ENCODE results near the gene RCC1.
"Not testable (repeated sequence)": the region's sequence is repeated elsewhere in the genome, so short reads cannot be mapped to it uniquely, and the experiment has no call there.

Gene RCC1

DNA sequence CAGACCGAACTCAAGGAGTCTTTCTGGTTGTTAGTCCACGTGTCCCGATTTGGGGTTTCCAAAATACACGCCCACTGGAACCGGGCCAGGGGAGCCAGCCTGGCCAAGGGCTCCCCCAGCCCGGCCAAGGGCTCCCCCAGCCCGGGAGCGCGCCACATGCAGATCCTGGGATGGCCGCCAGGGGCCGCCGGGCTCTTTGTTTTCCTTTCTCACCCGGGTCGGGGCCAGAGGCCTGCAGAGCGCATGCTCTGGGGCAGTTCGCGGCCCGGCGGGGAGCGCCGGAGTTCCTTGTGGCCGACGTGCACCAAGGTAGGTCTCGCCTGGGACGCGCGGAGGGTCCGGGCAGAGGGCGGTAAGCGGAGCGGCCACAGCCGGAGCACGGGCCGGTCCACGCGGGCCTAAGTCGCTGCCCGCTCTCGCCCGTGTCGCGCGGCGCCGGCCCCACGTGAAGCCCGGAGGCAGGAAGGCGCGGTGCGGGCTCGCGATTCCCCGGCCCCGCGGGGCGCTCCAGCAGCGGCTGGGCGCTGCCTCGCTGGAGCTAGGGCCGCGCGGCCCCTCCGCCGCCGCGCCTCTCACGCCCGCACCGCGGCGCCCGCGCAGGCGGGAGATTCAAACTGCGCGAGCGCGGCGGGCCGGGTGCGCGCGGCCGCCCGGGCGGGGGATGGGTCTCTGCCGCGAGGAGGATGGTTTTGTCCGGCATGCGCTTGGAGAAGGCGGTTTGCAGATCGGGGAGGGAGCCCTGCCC, 12.3 kb downstream of the RCC1 start:
- DNase-seq (ENCODE audit: extremely low spot score): peak; percentile 91
- CTCF ChIA-PET: interaction anchor here (0.6 to 3.5 kb wide), 12 partner anchors 10 to 131 kb away, joined by 3 to 25 read pairs (median 4); partner anchors contain the start of genes RCC1, RNU11 and TRNAU1AP
- TF ChIP-seq, protein P1, sequence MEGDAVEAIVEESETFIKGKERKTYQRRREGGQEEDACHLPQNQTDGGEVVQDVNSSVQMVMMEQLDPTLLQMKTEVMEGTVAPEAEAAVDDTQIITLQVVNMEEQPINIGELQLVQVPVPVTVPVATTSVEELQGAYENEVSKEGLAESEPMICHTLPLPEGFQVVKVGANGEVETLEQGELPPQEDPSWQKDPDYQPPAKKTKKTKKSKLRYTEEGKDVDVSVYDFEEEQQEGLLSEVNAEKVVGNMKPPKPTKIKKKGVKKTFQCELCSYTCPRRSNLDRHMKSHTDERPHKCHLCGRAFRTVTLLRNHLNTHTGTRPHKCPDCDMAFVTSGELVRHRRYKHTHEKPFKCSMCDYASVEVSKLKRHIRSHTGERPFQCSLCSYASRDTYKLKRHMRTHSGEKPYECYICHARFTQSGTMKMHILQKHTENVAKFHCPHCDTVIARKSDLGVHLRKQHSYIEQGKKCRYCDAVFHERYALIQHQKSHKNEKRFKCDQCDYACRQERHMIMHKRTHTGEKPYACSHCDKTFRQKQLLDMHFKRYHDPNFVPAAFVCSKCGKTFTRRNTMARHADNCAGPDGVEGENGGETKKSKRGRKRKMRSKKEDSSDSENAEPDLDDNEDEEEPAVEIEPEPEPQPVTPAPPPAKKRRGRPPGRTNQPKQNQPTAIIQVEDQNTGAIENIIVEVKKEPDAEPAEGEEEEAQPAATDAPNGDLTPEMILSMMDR (IDR thresholded peaks at IDR 0.05; ENCODE audit: control extremely low read depth, extremely low read depth, low read depth, missing control alignments): peak; percentile 91
- POLR2A ChIA-PET: interaction anchor here (0.7 to 1.0 kb wide), 2 partner anchors 63 to 130 kb away, joined by 3 to 5 read pairs; partner anchors contain the start of gene RNU11

DNA sequence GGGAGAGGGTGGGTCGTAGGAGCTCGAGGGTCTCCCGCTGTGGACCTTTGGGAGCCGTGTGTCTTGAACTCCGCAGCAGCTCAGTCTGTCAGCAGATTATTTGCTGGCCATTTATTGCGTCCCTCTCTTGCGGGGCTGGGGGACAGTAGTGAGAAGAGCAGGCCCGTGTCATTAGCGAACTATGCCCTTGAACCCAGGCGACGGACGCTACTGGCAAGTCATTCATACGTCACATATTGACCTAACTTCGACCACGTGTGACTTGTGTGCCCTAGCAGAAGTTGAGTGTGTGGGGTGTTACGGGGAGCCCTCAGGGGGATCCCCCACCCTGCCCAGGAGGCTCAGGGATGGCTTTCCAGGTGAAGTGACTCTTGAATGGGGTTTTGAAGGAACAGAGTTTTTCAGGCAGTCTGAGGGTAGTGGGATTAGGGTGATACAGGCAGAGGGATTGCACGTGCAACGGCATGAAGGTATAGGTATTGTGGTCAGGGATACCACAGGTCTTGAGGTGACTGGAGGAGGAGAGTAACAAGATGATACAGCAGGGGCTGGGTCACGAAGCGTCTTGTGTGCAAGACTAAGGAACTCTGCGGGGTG, 13.0 kb downstream of the RCC1 start:
- ChIA-PET POLR2A (interaction anchor here (0.7 to 2.1 kb wide), 3 partner anchors 63 to 130 kb away, joined by 3 to 10 read pairs (median 5); partner anchors contain the start of gene RNU11), CTCF (interaction anchor here (0.6 to 3.5 kb wide), 8 partner anchors 10 to 130 kb away, joined by 3 to 25 read pairs (median 4); partner anchors contain the start of genes RCC1, RNU11 and TRNAU1AP)
- TF ChIP-seq, protein P1 (IDR thresholded peaks at IDR 0.05; ENCODE audit: control extremely low read depth, extremely low read depth, low read depth, missing control alignments): no peak
- DNase-seq (ENCODE audit: extremely low spot score): peak; percentile 60

DNA sequence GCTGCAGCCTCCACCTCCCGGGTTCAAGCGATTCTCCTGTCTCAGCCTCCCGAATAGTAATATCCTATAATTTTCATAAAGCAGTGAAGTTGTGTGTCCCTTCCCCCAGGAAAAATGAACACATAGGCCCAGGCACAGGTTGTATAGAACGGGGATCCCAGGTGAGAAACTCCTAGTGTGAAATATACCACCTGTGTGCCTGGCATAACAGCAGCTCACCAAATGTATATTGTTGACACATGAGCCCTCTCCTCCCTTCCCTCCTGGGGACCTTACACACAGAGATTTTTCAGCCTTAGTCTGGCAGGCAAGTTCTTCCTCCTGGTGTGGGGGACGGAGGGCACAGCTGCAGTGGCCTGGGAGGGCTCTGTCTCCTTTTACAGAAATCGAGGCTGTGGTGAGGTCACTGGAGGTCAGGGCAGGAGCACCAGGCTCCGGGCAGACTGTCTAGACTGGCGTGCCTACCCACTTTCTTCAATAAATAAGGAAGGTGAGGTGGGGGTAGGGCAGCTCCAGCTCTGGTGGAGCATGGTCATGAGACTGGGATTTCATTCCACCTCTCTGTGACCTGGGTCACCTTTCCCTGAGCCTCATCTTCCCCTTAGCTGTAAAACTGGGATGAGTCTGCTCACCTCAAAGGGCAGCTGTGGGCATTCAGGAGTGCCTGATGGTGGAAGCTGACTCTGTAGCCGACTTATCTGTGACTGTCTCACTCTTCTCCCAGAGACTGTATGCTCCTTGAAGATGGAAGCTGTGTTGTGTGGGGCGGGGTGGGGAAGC, 14.3 kb downstream of the RCC1 start:
- ChIA-PET CTCF (interaction anchor here (1.0 to 3.5 kb wide), 2 partner anchors 61 to 83 kb away, joined by 3 to 22 read pairs; no protein-coding TSS in a partner anchor), POLR2A (interaction anchor here (2.1 kb wide), 1 partner anchor 62 kb away, joined by 10 read pairs; no protein-coding TSS in a partner anchor)
- TF ChIP-seq, protein P1 (IDR thresholded peaks at IDR 0.05; ENCODE audit: control extremely low read depth, extremely low read depth, low read depth, missing control alignments): no peak
- no peak for DNase-seq (ENCODE audit: extremely low spot score)

DNA sequence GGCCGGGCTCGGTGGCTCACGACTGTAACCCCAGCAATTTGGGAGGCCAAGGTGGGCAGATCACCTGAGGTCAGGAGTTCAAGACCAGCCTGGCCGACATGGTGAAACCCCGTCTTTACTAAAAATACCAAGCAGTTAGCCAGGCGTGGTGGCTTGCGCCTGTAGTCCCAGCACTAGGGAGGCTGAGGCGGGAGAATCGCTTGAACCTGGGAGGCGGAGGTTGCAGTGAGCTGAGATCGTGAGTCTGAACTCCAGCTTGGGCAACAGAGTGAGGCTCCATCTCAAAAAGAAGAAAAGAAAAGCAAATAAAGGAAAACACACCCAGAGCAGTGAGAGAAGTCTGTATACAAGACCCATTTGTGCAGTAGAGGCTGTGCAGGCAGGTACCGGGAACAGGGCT, 15.0 kb downstream of the RCC1 start:
- ChIA-PET CTCF (interaction anchor here (3.5 kb wide), 1 partner anchor 83 kb away, joined by 22 read pairs; no protein-coding TSS in a partner anchor), POLR2A (interaction anchor here (0.6 to 2.1 kb wide), 2 partner anchors 61 to 180 kb away, joined by 3 to 10 read pairs; no protein-coding TSS in a partner anchor)
- not testable (repeated sequence) for DNase-seq (ENCODE audit: extremely low spot score)

DNA sequence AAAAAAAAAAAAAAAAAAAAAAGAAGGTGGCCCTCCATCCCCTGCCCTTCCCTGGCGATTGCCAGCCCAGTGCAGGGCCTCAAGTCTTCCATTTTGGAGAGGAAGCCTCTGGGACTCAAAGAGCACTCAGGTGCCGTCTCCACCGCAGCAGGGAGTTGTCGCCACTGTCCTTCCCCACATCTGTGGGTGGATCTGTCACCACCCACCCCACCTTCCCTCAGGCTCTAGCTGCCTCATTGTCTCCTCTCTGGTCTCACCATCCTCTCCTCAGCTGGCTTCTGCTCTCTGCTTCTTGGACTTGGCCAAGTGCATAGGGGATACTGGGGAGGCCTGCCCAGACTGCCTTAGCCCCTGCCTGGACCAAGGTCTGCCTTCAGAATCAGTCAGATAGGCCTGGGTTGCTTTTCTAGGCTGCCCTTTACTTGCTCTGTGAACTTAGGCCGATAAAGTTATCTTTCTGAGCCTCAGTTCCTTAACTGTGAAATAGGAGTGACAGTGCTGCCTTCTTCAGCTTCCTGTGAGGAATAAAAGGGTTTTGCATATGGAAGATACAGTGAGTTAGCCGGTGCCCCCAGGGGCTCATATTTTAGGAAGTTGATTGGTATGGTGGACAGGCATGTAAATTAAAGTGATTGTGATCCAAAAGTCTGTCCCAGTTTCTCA, 15.8 kb downstream of the RCC1 start:
- CTCF ChIA-PET: interaction anchor here (1.6 to 3.5 kb wide), 2 partner anchors 30 to 82 kb away, joined by 3 to 22 read pairs; no protein-coding TSS in a partner anchor
- DNase-seq (ENCODE audit: extremely low spot score): no peak
- POLR2A ChIA-PET: interaction anchor here (0.6 kb wide), 1 partner anchor 181 kb away, joined by 3 read pairs; no protein-coding TSS in a partner anchor
- TF ChIP-seq, protein P1 (IDR thresholded peaks at IDR 0.05; ENCODE audit: control extremely low read depth, extremely low read depth, low read depth, missing control alignments): no peak

DNA sequence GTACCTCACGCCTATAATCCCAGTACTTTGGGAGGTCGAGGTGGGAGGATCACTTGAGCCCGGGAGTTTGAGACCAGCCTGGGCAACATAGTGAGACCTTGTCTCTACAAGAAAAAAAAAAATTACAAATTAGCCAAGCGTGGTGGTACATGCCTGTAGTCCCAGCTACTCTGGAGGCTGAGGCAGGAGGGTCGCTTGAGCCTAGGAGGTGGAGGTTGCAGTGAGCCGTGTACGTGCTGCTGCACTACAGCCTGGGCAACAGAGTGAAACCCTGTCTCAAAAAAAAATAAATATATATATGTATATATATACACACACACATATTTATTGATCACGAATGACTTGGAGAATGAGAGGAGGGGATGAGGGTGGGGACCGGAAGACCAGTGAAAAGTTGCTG, 16.7 kb downstream of the RCC1 start:
- CTCF ChIA-PET: interaction anchor here (1.6 kb wide), 1 partner anchor 29 kb away, joined by 3 read pairs; no protein-coding TSS in a partner anchor
- POLR2A ChIA-PET; DNase-seq (ENCODE audit: extremely low spot score): not testable (repeated sequence)

DNA sequence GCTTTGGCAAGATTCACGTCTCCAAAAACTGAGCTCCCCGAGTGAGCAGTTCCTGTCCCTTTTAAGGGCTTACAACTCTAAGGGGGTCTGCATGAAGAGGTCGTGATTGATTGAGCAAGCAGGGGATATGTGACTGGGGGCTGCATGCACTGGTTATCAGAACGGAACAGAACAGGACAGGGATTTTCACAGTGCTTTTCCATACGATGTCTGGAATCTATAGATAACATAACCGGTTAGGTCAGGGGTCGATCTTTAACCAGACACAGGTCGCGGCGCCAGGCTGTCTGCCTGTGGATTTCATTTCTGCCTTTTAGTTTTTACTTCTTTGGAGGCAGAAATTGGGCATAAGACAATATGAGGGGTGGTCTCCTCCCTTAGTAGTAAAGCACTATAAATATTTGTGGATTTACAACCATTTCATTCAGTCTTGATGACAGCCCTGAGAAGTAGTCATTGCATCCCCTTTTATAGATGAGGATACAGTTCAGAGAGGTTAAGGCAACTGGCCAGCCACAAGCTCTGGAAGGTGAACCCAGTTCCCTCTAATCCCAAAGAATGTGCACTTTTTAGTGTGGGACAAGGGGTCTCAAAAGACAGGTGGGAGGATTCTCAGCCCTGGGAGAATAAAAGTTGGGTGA, 19.3 kb downstream of the RCC1 start:
- CTCF ChIA-PET: interaction anchor here (0.7 kb wide), 1 partner anchor 85 kb away, joined by 3 read pairs; no protein-coding TSS in a partner anchor
- POLR2A ChIA-PET: interaction anchor here (0.5 to 1.2 kb wide), 2 partner anchors 20 to 125 kb away, joined by 3 to 6 read pairs; partner anchors contain the start of gene RCC1
- DNase-seq (ENCODE audit: extremely low spot score): not testable (repeated sequence)

Measured in GM10248 (cell line).